ENCODE measurements around the gene PTPN14.

PTPN14 gene

DNA sequence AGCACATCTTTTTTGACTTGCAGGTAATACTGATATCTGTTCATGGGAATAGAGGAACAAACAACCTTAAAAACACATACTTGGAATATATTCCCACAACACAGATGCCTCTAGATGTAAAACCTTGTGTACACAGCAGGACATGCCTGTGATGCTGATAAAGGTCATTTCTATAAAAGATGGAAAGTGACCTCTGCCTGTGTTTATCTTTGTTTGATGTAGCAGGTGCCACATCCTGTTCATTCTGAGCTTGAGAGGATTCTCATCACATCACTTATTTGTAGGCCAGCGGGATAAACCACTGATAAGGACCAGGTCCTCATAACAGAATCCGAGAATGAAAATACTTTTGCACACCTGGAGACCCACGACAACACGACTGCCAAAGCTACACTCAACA lies 136.7 kb downstream of the PTPN14 start (continued):
- TF ChIP-seq, protein P1, sequence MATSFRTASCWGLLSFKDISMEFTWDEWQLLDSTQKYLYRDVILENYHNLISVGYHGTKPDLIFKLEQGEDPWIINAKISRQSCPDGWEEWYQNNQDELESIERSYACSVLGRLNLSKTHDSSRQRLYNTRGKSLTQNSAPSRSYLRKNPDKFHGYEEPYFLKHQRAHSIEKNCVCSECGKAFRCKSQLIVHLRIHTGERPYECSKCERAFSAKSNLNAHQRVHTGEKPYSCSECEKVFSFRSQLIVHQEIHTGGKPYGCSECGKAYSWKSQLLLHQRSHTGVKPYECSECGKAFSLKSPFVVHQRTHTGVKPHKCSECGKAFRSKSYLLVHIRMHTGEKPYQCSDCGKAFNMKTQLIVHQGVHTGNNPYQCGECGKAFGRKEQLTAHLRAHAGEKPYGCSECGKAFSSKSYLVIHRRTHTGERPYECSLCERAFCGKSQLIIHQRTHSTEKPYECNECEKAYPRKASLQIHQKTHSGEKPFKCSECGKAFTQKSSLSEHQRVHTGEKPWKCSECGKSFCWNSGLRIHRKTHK (tag by site-specific recombination; IDR thresholded peaks at IDR 0.05), result no peak
- no peak for TF ChIP-seq ZNF404 (tag by site-specific recombination; IDR thresholded peaks at IDR 0.05)
- no peak for TF ChIP-seq ZNF2 (tag by site-specific recombination; IDR thresholded peaks at IDR 0.05)
- TF ChIP-seq, protein P2, sequence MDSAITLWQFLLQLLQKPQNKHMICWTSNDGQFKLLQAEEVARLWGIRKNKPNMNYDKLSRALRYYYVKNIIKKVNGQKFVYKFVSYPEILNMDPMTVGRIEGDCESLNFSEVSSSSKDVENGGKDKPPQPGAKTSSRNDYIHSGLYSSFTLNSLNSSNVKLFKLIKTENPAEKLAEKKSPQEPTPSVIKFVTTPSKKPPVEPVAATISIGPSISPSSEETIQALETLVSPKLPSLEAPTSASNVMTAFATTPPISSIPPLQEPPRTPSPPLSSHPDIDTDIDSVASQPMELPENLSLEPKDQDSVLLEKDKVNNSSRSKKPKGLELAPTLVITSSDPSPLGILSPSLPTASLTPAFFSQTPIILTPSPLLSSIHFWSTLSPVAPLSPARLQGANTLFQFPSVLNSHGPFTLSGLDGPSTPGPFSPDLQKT (IDR thresholded peaks at IDR 0.05; ENCODE audit: borderline replicate concordance, low read depth, low read length), result no peak

DNA sequence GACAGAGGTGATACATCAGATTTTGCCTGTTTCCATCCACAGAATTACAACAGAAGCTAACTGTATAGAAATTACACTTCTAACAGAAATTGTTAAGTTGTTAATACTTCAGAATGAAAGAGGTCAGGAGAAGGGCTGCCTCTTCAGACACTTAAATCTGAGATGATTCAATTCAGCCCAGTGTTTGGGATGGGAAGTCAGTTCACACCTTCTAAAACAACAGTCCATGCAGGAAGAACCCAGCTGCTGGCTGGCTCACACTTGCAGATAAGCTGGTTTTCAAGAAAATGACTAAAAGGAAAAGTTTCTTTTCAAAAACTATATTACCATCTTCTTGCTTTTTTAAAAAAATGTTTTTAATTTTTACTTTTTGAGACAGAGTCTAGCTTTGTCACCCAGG lies 138.1 kb downstream of the PTPN14 start:
- Histone ChIP-seq H3K4me1 (ENCODE audit: control insufficient read depth, insufficient read depth, low read length) (0 out of 2 replicates have a peak, but pooled peaks cover 2% of the 10 kb centered on the region), H3K4me3 (ENCODE audit: low read depth, low read length) (no peak overlapping the region), H3K27ac (ENCODE audit: extremely low read depth, low read depth, low read length) (no peak overlapping the region), H3K36me3 (ENCODE audit: control insufficient read depth in 2 of 2, insufficient read depth in 1 of 2, low read length in 2 of 2) (peaks cover 4 to 5% of the 10 kb centered on the region in 2 experiments; a peak in 2 of 3 replicates), H3K9me3 (ENCODE audit: control insufficient read depth, insufficient read depth, low read depth, low read length) (no peaks in the 10 kb centered on the region)
- no peak for TF ChIP-seq SCRT1 (tag by site-specific recombination; IDR thresholded peaks at IDR 0.05; ENCODE audit: borderline replicate concordance)
- TF ChIP-seq, protein P3, sequence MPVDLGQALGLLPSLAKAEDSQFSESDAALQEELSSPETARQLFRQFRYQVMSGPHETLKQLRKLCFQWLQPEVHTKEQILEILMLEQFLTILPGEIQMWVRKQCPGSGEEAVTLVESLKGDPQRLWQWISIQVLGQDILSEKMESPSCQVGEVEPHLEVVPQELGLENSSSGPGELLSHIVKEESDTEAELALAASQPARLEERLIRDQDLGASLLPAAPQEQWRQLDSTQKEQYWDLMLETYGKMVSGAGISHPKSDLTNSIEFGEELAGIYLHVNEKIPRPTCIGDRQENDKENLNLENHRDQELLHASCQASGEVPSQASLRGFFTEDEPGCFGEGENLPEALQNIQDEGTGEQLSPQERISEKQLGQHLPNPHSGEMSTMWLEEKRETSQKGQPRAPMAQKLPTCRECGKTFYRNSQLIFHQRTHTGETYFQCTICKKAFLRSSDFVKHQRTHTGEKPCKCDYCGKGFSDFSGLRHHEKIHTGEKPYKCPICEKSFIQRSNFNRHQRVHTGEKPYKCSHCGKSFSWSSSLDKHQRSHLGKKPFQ (tag by site-specific recombination; IDR thresholded peaks at IDR 0.05), result peak; percentile 43; the same call in 1 of the 2 replicates
- ChIA-PET POLR2A (no interaction called here), CTCF (interaction anchor here (0.6 to 0.7 kb wide), 2 partner anchors 120 to 287 kb away, joined by 3 to 4 read pairs; no protein-coding TSS in a partner anchor)

DNA sequence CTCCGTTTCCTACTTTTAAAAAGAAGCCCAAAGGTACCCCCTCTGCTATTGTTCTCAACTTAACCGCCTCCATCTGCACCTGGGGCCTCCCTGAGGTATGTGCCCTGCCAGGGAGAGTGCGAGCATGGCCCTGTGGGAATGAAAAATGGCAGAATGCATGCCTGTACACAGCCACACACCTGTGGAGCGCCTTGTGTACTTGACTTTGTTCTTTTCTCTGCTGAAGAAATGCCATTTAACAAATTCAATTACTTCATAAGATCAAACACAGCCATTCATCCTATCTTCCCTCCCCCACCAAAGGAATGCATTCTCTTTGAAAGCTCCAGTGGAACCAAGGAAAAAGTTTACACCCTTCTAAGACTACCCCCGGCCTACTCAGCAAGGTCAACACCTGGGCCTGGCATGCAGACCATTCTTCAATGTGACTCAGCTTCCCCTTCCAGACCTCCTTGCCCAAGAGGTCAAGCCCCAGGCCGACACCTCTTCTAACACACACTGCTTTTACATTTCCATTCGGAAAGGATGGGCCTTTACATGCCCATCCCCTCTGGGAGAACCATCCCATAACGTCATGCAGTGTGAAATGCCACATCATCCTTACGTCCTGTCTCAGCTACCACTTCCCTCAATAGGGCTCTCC lies 146.7 kb downstream of the PTPN14 start:
- TF ChIP-seq, protein P4, sequence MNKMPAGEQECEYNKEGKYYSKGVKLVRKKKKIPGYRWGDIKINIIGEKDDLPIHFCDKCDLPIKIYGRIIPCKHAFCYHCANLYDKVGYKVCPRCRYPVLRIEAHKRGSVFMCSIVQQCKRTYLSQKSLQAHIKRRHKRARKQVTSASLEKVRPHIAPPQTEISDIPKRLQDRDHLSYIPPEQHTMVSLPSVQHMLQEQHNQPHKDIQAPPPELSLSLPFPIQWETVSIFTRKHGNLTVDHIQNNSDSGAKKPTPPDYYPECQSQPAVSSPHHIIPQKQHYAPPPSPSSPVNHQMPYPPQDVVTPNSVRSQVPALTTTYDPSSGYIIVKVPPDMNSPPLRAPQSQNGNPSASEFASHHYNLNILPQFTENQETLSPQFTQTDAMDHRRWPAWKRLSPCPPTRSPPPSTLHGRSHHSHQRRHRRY (tag by site-specific recombination; IDR thresholded peaks at IDR 0.05), result no peak
- TF ChIP-seq ZEB2 (tag by site-specific recombination; IDR thresholded peaks at IDR 0.05) (no peak), GLI2 (tag by site-specific recombination; IDR thresholded peaks at IDR 0.05; ENCODE audit: borderline replicate concordance, low read depth) (no peak)
- TF ChIP-seq, protein P5, sequence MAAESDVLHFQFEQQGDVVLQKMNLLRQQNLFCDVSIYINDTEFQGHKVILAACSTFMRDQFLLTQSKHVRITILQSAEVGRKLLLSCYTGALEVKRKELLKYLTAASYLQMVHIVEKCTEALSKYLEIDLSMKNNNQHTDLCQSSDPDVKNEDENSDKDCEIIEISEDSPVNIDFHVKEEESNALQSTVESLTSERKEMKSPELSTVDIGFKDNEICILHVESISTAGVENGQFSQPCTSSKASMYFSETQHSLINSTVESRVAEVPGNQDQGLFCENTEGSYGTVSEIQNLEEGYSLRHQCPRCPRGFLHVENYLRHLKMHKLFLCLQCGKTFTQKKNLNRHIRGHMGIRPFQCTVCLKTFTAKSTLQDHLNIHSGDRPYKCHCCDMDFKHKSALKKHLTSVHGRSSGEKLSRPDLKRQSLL (tag by site-specific recombination; IDR thresholded peaks at IDR 0.05), result no peak
- CTCF ChIA-PET, result interaction anchor here (1.1 kb wide), 1 partner anchor 72 kb away, joined by 3 read pairs; no protein-coding TSS in a partner anchor
- Histone ChIP-seq H3K4me1 (ENCODE audit: control insufficient read depth, insufficient read depth, low read length) (0 out of 2 replicates have a peak, but pooled peaks cover 2% of the 10 kb centered on the region), H3K9me3 (ENCODE audit: control insufficient read depth, insufficient read depth, low read depth, low read length) (no peaks in the 10 kb centered on the region), H3K27ac (ENCODE audit: extremely low read depth, low read depth, low read length) (no peak overlapping the region), H3K36me3 (ENCODE audit: control insufficient read depth in 2 of 2, insufficient read depth in 1 of 2, low read length in 2 of 2) (peaks cover 0 to 16% of the 10 kb centered on the region in 2 experiments; a peak in 2 of 3 replicates), H3K4me3 (ENCODE audit: low read depth, low read length) (no peak overlapping the region)
- POLR2A ChIA-PET, result no interaction called here

DNA sequence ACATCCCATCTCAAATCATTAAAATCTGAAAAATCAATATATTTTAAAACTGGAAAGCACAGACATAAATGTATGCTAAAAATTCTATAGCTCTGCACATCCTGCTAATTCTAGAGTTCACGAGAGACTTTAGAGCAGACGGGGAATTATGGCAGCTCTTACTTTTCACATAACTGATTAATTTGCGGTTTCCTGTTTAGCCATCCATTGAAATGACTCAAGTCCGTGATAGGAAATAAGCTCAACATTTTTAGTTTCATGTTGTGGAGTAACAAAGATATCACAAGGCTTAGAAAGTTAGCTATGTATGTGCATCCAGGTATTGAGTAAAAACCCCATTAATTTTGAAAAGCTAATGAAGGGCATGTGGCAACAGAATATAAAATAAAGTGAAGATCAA lies 147.2 kb downstream of the PTPN14 start:
- Histone ChIP-seq H3K4me1 (ENCODE audit: control insufficient read depth, insufficient read depth, low read length) (0 out of 2 replicates have a peak, but pooled peaks cover 2% of the 10 kb centered on the region), H3K4me3 (ENCODE audit: low read depth, low read length) (no peak overlapping the region), H3K27ac (ENCODE audit: extremely low read depth, low read depth, low read length) (no peak overlapping the region), H3K36me3 (ENCODE audit: control insufficient read depth in 2 of 2, insufficient read depth in 1 of 2, low read length in 2 of 2) (peaks cover 0 to 16% of the 10 kb centered on the region in 2 experiments; a peak in 2 of 3 replicates), H3K9me3 (ENCODE audit: control insufficient read depth, insufficient read depth, low read depth, low read length) (no peaks in the 10 kb centered on the region)
- CTCF ChIA-PET, result interaction anchor here (0.7 to 1.5 kb wide), 3 partner anchors 72 to 234 kb away, joined by 3 to 4 read pairs (median 3); no protein-coding TSS in a partner anchor
- TF ChIP-seq RBAK (tag by site-specific recombination; IDR thresholded peaks at IDR 0.05) (no peak), ZSCAN16 (tag by site-specific recombination; IDR thresholded peaks at IDR 0.05) (no peak), KLF9 (tag by site-specific recombination; IDR thresholded peaks at IDR 0.05; ENCODE audit: low read depth) (no peak), ZNF707 (tag by site-specific recombination; IDR thresholded peaks at IDR 0.05) (no peak), ZNF670 (tag by site-specific recombination; IDR thresholded peaks at IDR 0.05; ENCODE audit: low read depth) (no peak), ZBTB21 (tag by site-specific recombination; IDR thresholded peaks at IDR 0.05) (no peak), TRIM28 (IDR thresholded peaks at IDR 0.05; ENCODE audit: borderline replicate concordance, low read length) (no peak), SCRT2 (tag by site-specific recombination; IDR thresholded peaks at IDR 0.05) (no peak)
- POLR2A ChIA-PET, result no interaction called here

Data from HEK293 (cell line).